DOHH2 (cell line): ENCODE results near the gene MYBL2.

Source experiments
- H3F3A ChIP-seq: fragments of 200-600 bp; sonication (generic), shearing (Covaris generic); 2 replicates; pipeline ENCODE4 v1.6.0; 2016; ENCODE audit warnings: antibody characterized with exemption, mild to moderate bottlenecking; ENCODE audit not compliant: control insufficient read depth, insufficient read depth
- H3K27ac ChIP-seq: fragments of 200-600 bp; sonication (generic); 2 replicates; pipeline ENCODE4 v1.5.1; 2014; ENCODE audit warnings: low read depth, mild to moderate bottlenecking, low read length, moderate library complexity
- H3K27me3 ChIP-seq: fragments of 200-600 bp; sonication (generic); 2 replicates; pipeline ENCODE4 v1.6.1; 2014; ENCODE audit warnings: mild to moderate bottlenecking, low read length, mixed read lengths; ENCODE audit not compliant: control insufficient read depth
- H3K36me3 ChIP-seq: fragments of 200-600 bp; sonication (generic); 2 replicates; pipeline ENCODE4 v1.6.1; 2014; ENCODE audit warnings: mild to moderate bottlenecking, low read length, moderate library complexity, mixed read lengths; ENCODE audit not compliant: control insufficient read depth
- H3K4me1 ChIP-seq: fragments of 200-600 bp; sonication (generic); 2 replicates; pipeline ENCODE4 v1.6.1; 2014; ENCODE audit warnings: mild to moderate bottlenecking, low read length, mixed read lengths; ENCODE audit not compliant: control insufficient read depth
- H3K4me2 ChIP-seq: fragments of 200-600 bp; sonication (generic); 2 replicates; pipeline ENCODE4 v1.6.0; 2014; ENCODE audit warnings: mild to moderate bottlenecking, low read length, moderate library complexity
- H3K4me3 ChIP-seq: fragments of 200-600 bp; sonication (generic); 2 replicates; pipeline ENCODE4 v1.5.1; 2014; ENCODE audit warnings: mild to moderate bottlenecking, low read length, mixed read lengths
- H3K79me2 ChIP-seq: fragments of 200-600 bp; sonication (generic); 2 replicates; pipeline ENCODE4 v1.6.1; 2014; ENCODE audit warnings: mild to moderate bottlenecking, low read length, mixed read lengths; ENCODE audit not compliant: control insufficient read depth
- H3K9me2 ChIP-seq: fragments of 200-600 bp; sonication (generic); replicated peaks from 2 replicates; pipeline ENCODE4 v1.6.1; 2014; ENCODE audit warnings: mild to moderate bottlenecking, low read length, mixed read lengths; ENCODE audit not compliant: control insufficient read depth
- H3K9me3 ChIP-seq: fragments of 200-600 bp; sonication (generic); 2 replicates; pipeline ENCODE4 v1.6.1; 2014; ENCODE audit warnings: antibody characterized with exemption, low read length, mixed read lengths; ENCODE audit not compliant: control insufficient read depth, insufficient read depth
- H4K20me1 ChIP-seq: fragments of 200-600 bp; sonication (generic); 2 replicates; pipeline ENCODE4 v1.6.0; 2014; ENCODE audit warnings: low read depth, mild to moderate bottlenecking, antibody characterized with exemption, low read length, moderate library complexity; ENCODE audit not compliant: control insufficient read depth, insufficient read depth
- CTCF ChIP-seq: fragments of 200-600 bp; sonication (generic); IDR thresholded peaks from one replicate; pipeline ENCODE4 v1.5.1; 2014; ENCODE audit warnings: antibody characterized with exemption, mild to moderate bottlenecking, low read depth, low read length; ENCODE audit not compliant: poor library complexity, severe bottlenecking
- EZH2phosphoT487 ChIP-seq: fragments of 200-600 bp; sonication (generic); IDR thresholded peaks from 2 replicates; pipeline ENCODE4 v1.6.1; 2017; ENCODE audit warnings: borderline replicate concordance, mild to moderate bottlenecking, antibody characterized with exemption, low read length, moderate library complexity, mixed read lengths

The MYBL2 gene

GRCh38 chr20:43737925-43738324 lies 71.0 kb downstream of the MYBL2 start:
- no peaks in the 10 kb centered on the region for H3K9me3 ChIP-seq
- 0 out of 2 replicates have a peak, but pooled peaks cover 2% of the 10 kb centered on the region for H3K27me3 ChIP-seq
- no peaks in the 10 kb centered on the region for H4K20me1 ChIP-seq
- peaks cover 17% of the 10 kb centered on the region for H3K4me1 ChIP-seq
- no peak overlapping the region for H3K27ac ChIP-seq
- TF ChIP-seq CTCF (no peak), EZH2phosphoT487 (no peak)
- H3K79me2 ChIP-seq, result no peaks in the 10 kb centered on the region
- H3K36me3 ChIP-seq, result no peaks in the 10 kb centered on the region
- H3K4me2 ChIP-seq, result no peak overlapping the region
- no peak overlapping the region for H3K4me3 ChIP-seq
- no peaks in the 10 kb centered on the region for H3K9me2 ChIP-seq
- H3F3A ChIP-seq, result no peaks in the 10 kb centered on the region

- no peaks in the 10 kb centered on the region for H3K9me2 ChIP-seq
- H3K27me3 ChIP-seq, result 0 out of 2 replicates have a peak, but pooled peaks cover 6% of the 10 kb centered on the region
- H3F3A ChIP-seq, result no peaks in the 10 kb centered on the region
- H4K20me1 ChIP-seq, result no peaks in the 10 kb centered on the region
- H3K9me3 ChIP-seq, result no peaks in the 10 kb centered on the region
- no peak overlapping the region for H3K4me3 ChIP-seq
- H3K79me2 ChIP-seq, result no peaks in the 10 kb centered on the region
- H3K36me3 ChIP-seq, result no peaks in the 10 kb centered on the region
- no peak overlapping the region for H3K27ac ChIP-seq
- peaks cover 6% of the 10 kb centered on the region; the same call in 1 of the 2 replicates for H3K4me1 ChIP-seq
- TF ChIP-seq CTCF (no peak), EZH2phosphoT487 (no peak)
- H3K4me2 ChIP-seq, result no peak overlapping the region
These were observed 72.3 kb downstream of the MYBL2 start for GRCh38 chr20:43739148-43739749.

- no peaks in the 10 kb centered on the region for H4K20me1 ChIP-seq
- peaks cover 12% of the 10 kb centered on the region for H3K4me1 ChIP-seq
- H3K4me2 ChIP-seq, result no peak overlapping the region
- no peak overlapping the region for H3K4me3 ChIP-seq
- H3K9me2 ChIP-seq, result no peaks in the 10 kb centered on the region
- no peak overlapping the region for H3K27ac ChIP-seq
- H3K9me3 ChIP-seq, result no peaks in the 10 kb centered on the region
- no peaks in the 10 kb centered on the region for H3K36me3 ChIP-seq
- no peaks in the 10 kb centered on the region for H3F3A ChIP-seq
- H3K79me2 ChIP-seq, result no peaks in the 10 kb centered on the region
- H3K27me3 ChIP-seq, result peaks cover 13% of the 10 kb centered on the region
- TF ChIP-seq CTCF (no peak), EZH2phosphoT487 (no peak)
These were observed 73.7 kb downstream of the MYBL2 start for GRCh38 chr20:43740642-43741041.
